ENCODE data around the gene LIPC. TPM values are rescaled to one million over a fixed set of nuclear protein-coding genes. Genes with fewer than 3 reads are reported as not detected.
A peak's percentile ranks its signal among the peaks of the same experiment; 100 is the strongest.

The LIPC gene
- total RNA-seq, 1 donor from 2014 or later: not detected

DNA sequence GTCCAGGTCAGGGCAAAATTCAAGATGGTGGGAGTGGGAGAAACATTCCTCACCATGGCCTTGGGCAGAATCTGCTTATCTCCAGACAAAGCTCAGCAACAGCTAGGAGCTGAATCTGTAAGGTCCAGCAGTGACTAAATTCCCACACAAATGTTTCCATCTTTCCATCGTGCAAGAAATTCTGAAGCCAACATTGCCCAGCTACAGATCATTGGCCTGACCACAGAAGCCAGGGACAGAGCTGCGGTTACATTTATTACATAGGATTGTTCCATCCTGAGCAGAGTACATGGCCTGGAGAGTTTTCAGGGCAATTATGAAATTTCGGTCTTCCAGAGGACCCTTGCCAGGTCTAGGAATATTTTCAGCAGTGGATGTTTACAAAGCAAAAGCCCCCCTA is 100.3 kb downstream of the LIPC start:
- no peak for DNase-seq (ENCODE audit: low spot score)

DNA sequence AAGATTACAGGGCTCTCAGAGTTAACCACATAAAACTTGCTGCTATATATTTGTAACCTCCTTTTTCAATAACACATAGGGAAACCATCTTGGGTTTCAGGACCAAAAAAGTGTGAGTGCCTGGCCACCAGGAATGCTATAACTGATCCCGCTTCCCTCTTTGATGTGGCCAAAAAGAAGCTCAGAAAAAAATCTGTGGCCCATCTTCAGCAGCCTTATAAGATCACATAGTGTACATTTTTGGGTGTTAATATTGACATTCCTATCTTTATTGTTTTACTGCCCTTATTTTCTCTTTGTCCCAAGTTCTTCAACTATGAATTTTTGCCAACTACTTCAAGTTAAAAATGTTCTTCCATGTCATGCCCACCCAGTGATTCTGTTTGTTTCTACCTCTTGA is 102.8 kb downstream of the LIPC start:
- DNase-seq (ENCODE audit: low spot score): no peak

DNA sequence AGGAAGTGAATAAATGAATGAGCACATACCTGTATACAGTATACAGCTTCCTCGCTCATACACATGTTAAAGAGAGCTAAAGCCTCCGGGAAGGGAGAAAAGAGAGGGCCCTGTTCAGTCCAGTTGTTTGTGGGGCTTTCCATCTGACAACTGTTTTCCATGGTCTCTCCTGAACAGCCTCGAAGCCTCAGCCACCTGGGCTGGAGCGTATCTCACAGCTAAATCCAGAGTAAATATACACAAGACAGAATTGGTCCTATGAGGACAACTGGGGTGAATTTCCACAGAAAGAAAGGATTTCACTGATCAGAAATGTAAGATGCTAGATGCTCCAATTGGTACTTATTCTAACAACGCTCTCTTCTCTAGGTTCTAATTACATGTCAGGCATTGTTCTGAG is 103.5 kb downstream of the LIPC start:
- DNase-seq (ENCODE audit: low spot score): peak; percentile 22

DNA sequence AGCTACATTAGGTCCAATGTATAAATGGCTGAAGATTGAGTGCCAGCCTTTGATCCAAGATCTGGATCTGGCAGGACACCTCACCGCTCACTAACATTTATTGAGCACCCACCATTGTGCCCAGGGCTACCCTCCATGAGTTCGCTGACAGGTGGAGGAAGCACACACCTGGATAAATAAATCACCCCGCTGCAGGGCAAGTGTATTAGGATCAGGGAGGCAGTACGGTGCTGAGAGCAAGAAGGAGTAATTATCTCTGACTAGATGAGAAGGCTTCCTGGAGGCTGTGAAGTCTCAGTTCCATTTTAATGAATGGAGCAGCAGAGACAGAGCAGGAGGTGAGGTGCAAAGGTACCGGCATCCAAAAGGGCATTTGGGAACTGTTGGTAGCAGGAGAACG is 104.1 kb downstream of the LIPC start:
- peak; percentile 20 for DNase-seq (ENCODE audit: low spot score)

GRCh38 chr15:58536414-58536813 is 104.6 kb downstream of the LIPC start:
- DNase-seq (ENCODE audit: low spot score): peak; percentile 37

- DNase-seq (ENCODE audit: low spot score): no peak
Measured at GRCh38 chr15:58537033-58537432, 105.2 kb downstream of the LIPC start.

DNA sequence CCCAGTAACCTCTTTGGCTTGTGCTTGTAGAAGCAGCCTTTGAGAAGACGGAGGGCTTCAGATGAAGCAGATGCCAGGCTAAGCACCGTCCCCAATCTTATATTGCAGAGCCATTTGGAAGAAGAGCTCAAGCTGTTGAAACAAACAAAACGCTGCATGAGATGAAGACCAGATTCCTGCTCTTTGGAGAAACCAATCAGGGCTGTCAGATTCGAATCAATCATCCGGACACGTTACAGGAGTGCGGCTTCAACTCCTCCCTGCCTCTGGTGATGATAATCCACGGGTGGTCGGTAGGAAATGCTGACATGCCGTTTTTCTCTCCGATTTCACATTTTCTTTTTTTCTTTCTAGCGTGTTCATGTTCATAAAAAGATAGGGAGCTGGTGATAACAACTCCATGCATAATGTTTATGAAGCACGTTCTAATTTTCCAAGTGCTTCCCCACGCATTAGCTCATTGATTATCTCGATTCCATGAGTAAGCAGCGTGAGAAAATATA is 106.5 kb downstream of the LIPC start:
- DNase-seq (ENCODE audit: low spot score): peak; percentile 5

DNA sequence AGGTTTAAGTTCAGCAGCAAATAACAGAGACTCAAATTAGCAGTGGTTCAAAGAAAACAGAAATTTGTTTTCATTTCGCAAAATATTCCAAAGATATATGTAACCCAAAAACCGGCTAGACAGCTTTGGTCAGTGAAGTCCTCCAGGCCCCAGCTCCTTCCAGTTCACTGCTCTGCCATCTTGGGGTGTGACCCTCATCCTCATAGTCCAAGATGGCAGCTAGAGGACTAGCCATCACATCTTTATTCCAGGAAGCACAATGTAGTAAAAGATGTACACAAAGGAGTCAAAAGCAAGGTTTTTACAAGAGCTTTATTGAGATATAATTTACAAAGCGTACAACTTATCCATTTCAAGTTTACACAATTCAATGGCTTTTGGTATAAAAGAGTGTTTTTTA is 107.1 kb downstream of the LIPC start:
- peak; percentile 26 for DNase-seq (ENCODE audit: low spot score)

GRCh38 chr15:58539548-58539947 is 107.8 kb downstream of the LIPC start:
- DNase-seq (ENCODE audit: low spot score): peak; percentile 45

GRCh38 chr15:58541410-58542087 is 109.8 kb downstream of the LIPC start:
- DNase-seq (ENCODE audit: low spot score): peak; percentile 45

DNA sequence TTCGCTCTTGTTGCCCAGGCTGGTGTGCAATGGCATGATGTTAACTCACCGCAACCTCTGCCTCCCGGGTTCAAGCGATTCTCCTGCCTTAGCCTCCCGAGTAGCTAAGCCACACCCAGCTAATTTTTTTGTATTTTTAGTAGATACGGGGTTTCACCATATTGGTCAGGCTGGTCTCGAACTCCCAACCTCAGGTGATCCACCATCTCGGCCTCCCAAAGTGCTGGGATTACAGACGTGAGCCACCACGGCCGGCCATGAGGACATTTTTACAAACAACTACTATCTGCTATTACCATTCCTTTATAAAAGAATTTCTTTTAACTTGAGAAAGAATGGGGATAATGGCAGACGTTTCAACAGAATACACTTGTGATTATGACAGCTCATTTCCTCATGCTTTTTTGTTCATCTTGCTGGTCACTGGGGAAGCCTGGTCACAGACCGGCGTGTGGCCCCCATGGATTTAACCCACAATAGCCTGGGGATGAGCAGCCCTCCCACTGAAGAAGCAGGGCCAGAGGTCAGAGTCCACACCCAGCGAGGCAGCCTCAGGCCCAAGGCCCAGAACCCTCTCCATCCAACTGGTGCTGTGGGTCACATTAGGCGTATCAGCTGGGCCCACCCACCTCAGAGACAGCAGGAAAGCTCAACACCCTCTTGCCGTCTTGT is 112.0 kb downstream of the LIPC start:
- peak; percentile 55 for DNase-seq (ENCODE audit: low spot score)

DNA sequence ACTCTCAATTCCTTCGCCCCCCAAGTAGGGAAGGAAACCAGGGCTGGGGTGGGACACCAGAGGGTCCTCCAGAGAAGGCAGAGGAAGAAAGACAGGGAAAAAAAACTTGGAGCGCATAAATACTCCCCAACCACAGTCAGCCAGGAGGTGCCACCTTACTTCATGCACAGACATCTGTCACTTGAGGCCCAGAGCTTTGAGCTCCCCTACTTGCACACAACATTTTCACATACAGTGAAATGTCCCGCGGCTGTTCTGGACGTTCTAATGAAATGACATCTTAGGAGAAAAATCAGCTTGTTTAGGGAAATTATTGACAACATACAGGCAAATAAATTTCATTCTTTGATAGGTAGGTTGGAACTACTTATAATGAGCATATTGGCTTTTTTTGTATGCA is 113.0 kb downstream of the LIPC start:
- DNase-seq (ENCODE audit: low spot score): no peak

GRCh38 chr15:58545307-58546065 is 113.7 kb downstream of the LIPC start:
- DNase-seq (ENCODE audit: low spot score): no peak

DNA sequence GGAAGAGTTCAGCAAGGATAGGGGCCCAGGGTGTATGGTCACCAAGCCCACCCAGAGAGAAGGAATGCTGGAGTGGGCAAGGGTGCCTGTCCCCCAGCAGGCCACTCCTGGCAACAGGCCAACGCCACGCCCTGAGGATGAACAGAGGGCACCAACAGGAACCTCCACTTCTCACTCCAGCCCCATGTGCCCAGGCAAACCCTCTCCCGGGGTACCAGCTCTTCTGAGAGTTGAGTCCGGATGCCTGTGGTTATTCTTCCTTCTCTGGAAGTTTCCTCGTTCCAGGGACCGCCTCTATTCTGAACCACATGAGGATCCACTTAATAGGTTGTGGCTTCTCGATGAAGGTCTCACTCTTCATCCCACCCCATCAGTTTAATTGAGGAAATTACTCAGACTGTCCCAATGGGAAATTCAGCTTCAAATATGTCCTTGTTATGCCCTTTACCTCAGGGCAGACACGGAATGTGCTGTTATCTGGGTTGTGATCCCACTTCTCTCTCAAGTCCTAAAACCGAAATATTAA is 114.3 kb downstream of the LIPC start:
- DNase-seq (ENCODE audit: low spot score): no peak

GRCh38 chr15:58546635-58547627 is 115.1 kb downstream of the LIPC start:
- DNase-seq (ENCODE audit: low spot score): no peak

DNA sequence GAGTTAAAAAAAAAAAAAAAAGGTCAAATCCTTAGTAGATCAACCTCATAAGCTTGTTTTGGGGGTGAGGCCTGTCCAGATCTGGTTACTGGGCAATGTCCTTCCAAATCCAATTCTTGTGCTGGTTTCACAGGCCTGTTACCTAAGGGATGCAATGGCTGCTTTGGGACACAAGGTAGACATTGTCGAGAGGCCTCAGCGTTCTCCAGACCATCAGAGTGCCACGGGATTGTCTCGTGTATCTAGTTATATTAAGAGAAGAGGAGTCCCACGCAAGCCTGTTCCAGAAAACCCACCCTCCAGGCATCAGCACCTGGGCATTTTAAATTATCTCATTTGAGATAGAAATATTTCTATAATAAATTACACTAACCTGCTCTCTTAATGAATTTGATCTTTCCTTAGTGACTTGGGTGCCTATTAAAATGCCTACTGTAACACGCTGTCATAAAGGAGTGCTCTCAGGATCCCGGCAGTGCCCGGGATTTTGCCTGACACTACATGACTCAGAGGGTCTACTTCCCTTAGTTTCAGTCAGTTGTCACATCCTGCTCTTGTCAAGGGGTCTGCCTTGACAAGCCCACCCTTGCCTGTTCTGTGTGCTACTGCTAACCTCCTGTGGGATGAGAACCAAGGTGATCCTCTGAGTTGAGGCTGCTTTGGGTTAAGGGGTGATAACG is 116.0 kb downstream of the LIPC start:
- DNase-seq (ENCODE audit: low spot score): no peak

- no peak for DNase-seq (ENCODE audit: low spot score)
Measured at GRCh38 chr15:58548308-58549012, 116.7 kb downstream of the LIPC start.

DNA sequence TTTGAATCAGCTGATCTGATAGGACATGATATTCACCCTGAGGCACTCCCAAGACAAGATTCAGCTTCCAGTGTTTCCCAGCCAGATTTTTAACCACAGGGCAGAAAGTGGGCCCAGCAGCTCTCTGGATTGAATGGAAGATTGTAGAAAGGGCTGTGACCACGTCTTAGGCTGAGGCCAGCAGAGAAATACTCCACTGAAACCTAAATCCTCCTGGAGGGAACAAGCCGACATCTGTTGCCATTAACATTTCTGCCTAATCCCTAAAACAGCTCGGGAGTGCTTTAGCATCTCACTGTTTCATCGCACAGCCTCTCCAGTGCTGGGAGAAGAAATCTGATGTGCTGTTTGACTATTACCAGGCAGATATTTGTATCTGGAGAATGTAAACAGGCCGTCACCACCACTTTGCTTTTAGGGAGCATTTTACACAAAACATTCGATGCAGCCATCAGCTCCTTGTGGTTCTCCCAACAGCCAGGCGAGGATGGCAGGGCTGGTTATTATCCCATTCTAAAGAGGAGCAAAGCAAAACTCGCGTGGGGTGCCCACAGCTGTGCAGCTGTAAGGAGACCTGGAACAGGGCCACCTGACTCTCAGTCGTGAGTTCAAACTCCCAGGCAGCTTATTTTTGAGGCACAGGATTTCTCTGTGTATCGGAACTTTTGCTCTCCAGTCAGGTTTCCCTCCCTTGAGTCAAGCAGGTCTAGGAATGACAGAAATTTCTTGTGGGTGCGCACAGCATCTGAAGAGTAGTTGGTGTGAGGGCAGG is 117.4 kb downstream of the LIPC start:
- no peak for DNase-seq (ENCODE audit: low spot score)

- no peak for DNase-seq (ENCODE audit: low spot score)
Measured at GRCh38 chr15:58549785-58550074, 117.9 kb downstream of the LIPC start.
